GM10266 (cell line): ENCODE measurements around the gene MAGEA1.

ENCODE experiments used
- DNase-seq: peaks from one replicate; pipeline ENCODE4 v3.0.0; 2012; ENCODE audit errors: extremely low spot score
- TF ChIP-seq, protein P1 (sequence below): IDR thresholded peaks from 2 replicates; pipeline ENCODE4 v1.5.1; 2012; ENCODE audit warnings: mild to moderate bottlenecking, low read depth; ENCODE audit not compliant: control insufficient read depth, insufficient read depth; ENCODE audit errors: missing control alignments

Gene MAGEA1

DNA sequence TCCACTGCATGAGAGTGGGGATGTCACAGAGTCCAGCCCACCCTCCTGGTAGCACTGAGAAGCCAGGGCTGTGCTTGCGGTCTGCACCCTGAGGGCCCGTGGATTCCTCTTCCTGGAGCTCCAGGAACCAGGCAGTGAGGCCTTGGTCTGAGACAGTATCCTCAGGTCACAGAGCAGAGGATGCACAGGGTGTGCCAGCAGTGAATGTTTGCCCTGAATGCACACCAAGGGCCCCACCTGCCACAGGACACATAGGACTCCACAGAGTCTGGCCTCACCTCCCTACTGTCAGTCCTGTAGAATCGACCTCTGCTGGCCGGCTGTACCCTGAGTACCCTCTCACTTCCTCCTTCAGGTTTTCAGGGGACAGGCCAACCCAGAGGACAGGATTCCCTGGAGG, 2.7 kb downstream of the MAGEA1 start:
- TF ChIP-seq, protein P1, sequence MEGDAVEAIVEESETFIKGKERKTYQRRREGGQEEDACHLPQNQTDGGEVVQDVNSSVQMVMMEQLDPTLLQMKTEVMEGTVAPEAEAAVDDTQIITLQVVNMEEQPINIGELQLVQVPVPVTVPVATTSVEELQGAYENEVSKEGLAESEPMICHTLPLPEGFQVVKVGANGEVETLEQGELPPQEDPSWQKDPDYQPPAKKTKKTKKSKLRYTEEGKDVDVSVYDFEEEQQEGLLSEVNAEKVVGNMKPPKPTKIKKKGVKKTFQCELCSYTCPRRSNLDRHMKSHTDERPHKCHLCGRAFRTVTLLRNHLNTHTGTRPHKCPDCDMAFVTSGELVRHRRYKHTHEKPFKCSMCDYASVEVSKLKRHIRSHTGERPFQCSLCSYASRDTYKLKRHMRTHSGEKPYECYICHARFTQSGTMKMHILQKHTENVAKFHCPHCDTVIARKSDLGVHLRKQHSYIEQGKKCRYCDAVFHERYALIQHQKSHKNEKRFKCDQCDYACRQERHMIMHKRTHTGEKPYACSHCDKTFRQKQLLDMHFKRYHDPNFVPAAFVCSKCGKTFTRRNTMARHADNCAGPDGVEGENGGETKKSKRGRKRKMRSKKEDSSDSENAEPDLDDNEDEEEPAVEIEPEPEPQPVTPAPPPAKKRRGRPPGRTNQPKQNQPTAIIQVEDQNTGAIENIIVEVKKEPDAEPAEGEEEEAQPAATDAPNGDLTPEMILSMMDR, result no peak
- DNase-seq, result no peak

DNA sequence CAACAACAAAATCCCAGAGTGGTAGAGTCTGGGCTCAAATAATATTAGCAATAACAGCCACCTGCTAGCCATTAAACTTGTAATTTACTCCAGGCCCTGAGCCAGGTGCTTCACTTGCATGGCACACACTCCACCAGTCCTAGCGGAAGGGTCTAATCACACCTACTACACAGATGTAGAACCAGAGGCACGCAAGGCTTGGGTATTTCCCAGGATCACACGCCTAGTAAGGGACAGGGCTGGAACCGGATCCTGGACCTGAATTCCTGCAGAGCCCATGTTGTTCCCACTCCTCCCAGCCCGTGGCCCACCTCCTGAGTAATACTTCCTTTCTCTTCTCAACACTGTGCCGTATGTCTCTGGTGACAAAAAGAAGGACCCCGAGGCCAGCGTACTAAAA, 5.7 kb downstream of the MAGEA1 start:
- TF ChIP-seq, protein P1, result no peak
- DNase-seq, result no peak

GRCh38 chrX:153190381-153190780, 11.3 kb downstream of the MAGEA1 start:
- TF ChIP-seq, protein P1, result no peak
- DNase-seq, result no peak

- TF ChIP-seq, protein P1, result no peak
- no peak for DNase-seq
Measured at GRCh38 chrX:153200462-153200861, 21.4 kb downstream of the MAGEA1 start.

DNA sequence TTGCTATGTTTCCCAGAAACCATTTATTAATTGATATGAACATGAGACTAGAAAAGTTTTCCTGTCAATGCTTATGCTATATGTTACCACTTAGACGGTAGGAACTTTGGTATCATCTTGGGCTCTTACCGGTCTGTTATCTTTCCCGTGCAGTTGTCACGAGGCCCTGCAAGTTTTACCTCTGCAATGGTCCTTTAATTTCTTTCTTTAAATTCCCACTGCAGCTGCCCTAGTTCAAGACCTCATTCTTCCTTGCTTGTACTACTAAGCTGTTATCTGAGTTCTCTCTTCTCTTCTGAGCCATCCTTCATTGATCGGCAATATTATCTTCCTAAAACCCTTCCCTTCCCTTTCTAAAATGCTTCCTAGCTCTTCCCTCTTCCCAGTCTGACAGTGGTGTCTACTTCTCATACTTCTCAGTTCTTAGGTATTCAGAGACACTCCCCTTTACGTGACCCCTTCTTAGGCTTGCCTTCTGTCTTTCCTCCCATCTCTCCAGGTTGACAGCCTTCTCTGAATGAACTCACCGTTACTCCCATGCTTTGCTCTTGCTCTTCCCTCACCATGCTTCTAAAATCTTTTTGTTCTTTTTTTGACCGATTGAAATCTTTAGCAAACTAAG, 27.5 kb downstream of the MAGEA1 start:
- TF ChIP-seq, protein P1, result no peak
- DNase-seq, result no peak

GRCh38 chrX:153209347-153209746, 30.3 kb downstream of the MAGEA1 start:
- TF ChIP-seq, protein P1, result no peak
- no peak for DNase-seq

GRCh38 chrX:153214934-153215333, 35.9 kb downstream of the MAGEA1 start:
- DNase-seq, result no peak
- TF ChIP-seq, protein P1, result no peak
